Fibroblast of villous mesenchyme (primary cell): ENCODE results near the gene SQSTM1. TPM values are rescaled to one million over a fixed set of nuclear protein-coding genes. Genes with fewer than 3 reads are reported as not detected.

Experiments used
- DNase-seq: peaks from one replicate; pipeline ENCODE4 v3.0.0-alpha.2; 2010; ENCODE audit warnings: low read depth
- H3K4me3 ChIP-seq: 2 replicates; pipeline ENCODE4 v1.5.1; 2011; ENCODE audit warnings: low read depth, mild to moderate bottlenecking, low read length
- CTCF ChIP-seq: IDR thresholded peaks from 2 replicates; pipeline ENCODE4 v1.5.1; 2012; ENCODE audit warnings: low read depth, mild to moderate bottlenecking, low read length; ENCODE audit not compliant: insufficient read depth
- total RNA-seq: library from RNA; depleted of rRNA; stranded (reverse); fragments of >200 nt; gene quantifications from 2 replicates; pipeline ENCODE4 v1.2.3, GENCODE V29; 2012

SQSTM1 gene
- total RNA-seq, 1 donor: 892 TPM

DNA sequence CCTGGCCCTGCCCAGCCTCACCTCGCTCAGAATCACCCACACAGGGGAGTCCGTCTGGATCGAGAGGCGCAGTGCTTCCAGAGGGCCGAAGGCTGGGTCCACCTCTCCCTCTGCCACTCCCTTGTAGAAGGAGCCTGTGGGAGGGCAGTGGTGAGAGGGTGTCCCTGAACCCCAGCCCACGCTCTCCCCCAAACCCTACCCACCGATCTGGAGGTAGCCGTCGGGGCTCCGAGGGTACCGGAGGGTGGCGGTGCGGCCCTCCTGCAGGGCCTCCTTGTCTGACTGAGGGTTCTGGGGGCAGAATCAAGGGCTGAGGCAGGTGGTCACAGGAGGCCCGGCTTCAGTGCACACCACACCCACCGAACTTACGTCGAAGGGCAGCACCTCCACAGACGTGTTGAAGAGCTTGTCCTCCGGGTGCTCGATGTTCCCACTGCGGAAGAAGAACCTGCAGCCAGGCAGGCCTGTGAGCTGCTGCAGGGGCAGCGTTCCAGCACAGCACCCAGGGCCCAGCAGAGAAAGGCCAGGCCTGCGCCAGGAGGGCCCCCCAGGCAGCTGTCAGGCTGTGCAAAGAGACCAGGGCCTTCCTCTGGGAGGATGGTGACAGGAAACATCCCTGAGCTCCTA lies 22.4 kb upstream of the SQSTM1 start:
- TF ChIP-seq CTCF: no peak
- DNase-seq: no peak
- no peak overlapping the region for H3K4me3 ChIP-seq

GRCh38 chr5:179798771-179799643 lies 21.7 kb upstream of the SQSTM1 start:
- no peak overlapping the region for H3K4me3 ChIP-seq
- TF ChIP-seq CTCF: no peak
- DNase-seq: no peak

DNA sequence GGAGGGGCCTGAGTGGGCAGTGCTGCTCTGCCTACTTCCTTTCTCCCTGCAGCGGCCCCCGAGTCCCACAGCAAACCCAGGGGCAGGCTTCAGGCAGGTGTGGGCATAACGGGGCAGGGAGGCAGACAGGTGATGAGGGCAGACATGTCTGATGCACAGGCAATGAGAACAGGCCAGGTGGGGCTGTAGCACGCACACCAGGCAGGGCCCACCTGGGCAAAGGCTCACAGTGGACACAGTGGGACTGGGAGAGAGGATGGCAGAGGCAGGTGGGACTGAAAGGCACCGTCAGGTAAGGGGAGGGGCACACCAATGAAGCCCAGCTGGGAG lies 21.1 kb upstream of the SQSTM1 start:
- no peak overlapping the region for H3K4me3 ChIP-seq

GRCh38 chr5:179800071-179800695 lies 20.5 kb upstream of the SQSTM1 start:
- no peak for DNase-seq
- no peak for TF ChIP-seq CTCF
- no peak overlapping the region for H3K4me3 ChIP-seq

More for the DNA sequence above, 21.1 kb upstream of the SQSTM1 start:
- DNase-seq: no peak
- TF ChIP-seq CTCF: no peak

GRCh38 chr5:179800696-179801201 lies 20.0 kb upstream of the SQSTM1 start:
- no peak for DNase-seq
- no peak for TF ChIP-seq CTCF
- no peak overlapping the region for H3K4me3 ChIP-seq

GRCh38 chr5:179801304-179802206 lies 19.1 kb upstream of the SQSTM1 start:
- TF ChIP-seq CTCF: peak; percentile 66
- H3K4me3 ChIP-seq: no peak overlapping the region
- peak; percentile 61 for DNase-seq
